GM12878 (cell line): ENCODE measurements around the gene RER1. TPM values are rescaled to one million over a fixed set of nuclear protein-coding genes. Genes with fewer than 3 reads are reported as not detected.

Experiments used
- ATAC-seq: fragments of 200-7000 bp; cut with Tn5 transposase; 3 replicates; pipeline ENCODE4 v1.9.1; 2020; ENCODE audit warnings: mild to moderate bottlenecking, moderate library complexity
- BruUV-seq: library from RNA; stranded (reverse); fragments of 400-500 nt; replicated peaks from 2 replicates; lab custom pipeline; 2021; lab: Mats Ljungman, UMichigan
- CTCF ChIA-PET: fragments of 300-600 bp; sonication (Branson Sonifier 250); formaldehyde crosslinking; extraction: SDS; loops from one replicate; lab custom pipeline; 2021; ENCODE audit warnings: inconsistent platforms; lab: Yijun Ruan, JAX
- POLR2A ChIA-PET: fragments of 350-600 bp; formaldehyde crosslinking; extraction: SDS; loops from one replicate; lab custom pipeline; 2021; ENCODE audit warnings: inconsistent platforms; lab: Charles Lee
- RAD21 ChIA-PET: fragments of 300-600 bp; sonication (Branson Sonifier 250); formaldehyde crosslinking; loops from one replicate; lab custom pipeline; 2023; ENCODE audit warnings: antibody characterized with exemption; ENCODE audit not compliant: unreplicated experiment; lab: Charles Lee
- SMC1A ChIA-PET: fragments of 300-600 bp; sonication (Branson Sonifier 250); formaldehyde crosslinking; loops from one replicate; lab custom pipeline; 2023; ENCODE audit not compliant: unreplicated experiment, uncharacterized antibody; lab: Charles Lee
- DNase-seq: peaks from one replicate; pipeline ENCODE4 v3.0.0-alpha.2; 2011; ENCODE audit warnings: low read depth, low spot score
- FAIRE-seq: peaks from 3 replicates; lab custom pipeline; 2011; peaks lifted over from hg19 to GRCh38; lab: Jason Lieb, UNC
- H2AFZ ChIP-seq: 2 replicates; pipeline ENCODE4 v1.6.0; 2011; ENCODE audit warnings: low read depth, low read length, control low read depth; ENCODE audit not compliant: control insufficient read depth
- H3K27ac ChIP-seq: 2 replicates; pipeline ENCODE4 v1.5.1; 2011; ENCODE audit warnings: control low read depth; ENCODE audit not compliant: control insufficient read depth, insufficient read depth
- H3K27me3 ChIP-seq, 2 experiments: replicated peaks in 1 of 2; 2 replicates each; pipeline versions ENCODE4 v1.6.0 to v1.6.1; 2011; ENCODE audit warnings: low read length in 1 of 2; ENCODE audit not compliant: control insufficient read depth in 2 of 2, insufficient read depth in 2 of 2
- H3K36me3 ChIP-seq, 2 experiments: 2 replicates each; pipeline ENCODE4 v1.5.1; 2011; ENCODE audit warnings: low read length in 1 of 2; ENCODE audit not compliant: control insufficient read depth in 2 of 2, insufficient read depth in 2 of 2
- H3K4me1 ChIP-seq: 2 replicates; pipeline ENCODE4 v1.6.1; 2011; ENCODE audit warnings: mild to moderate bottlenecking, low read length, moderate library complexity, mixed read lengths; ENCODE audit not compliant: control insufficient read depth, insufficient read depth
- H3K4me2 ChIP-seq: 2 replicates; pipeline ENCODE4 v1.6.0; 2011; ENCODE audit warnings: control low read depth; ENCODE audit not compliant: control insufficient read depth, insufficient read depth
- H3K4me3 ChIP-seq: fragments of 200-600 bp; sonication (generic); 2 replicates; pipeline ENCODE4 v1.5.1; 2016
- H3K79me2 ChIP-seq: 2 replicates; pipeline ENCODE4 v1.6.0; 2011; ENCODE audit warnings: low read length; ENCODE audit not compliant: control insufficient read depth, insufficient read depth
- H3K9ac ChIP-seq: 2 replicates; pipeline ENCODE4 v1.8.0; 2011; ENCODE audit warnings: low read length, control low read depth, mixed read lengths; ENCODE audit not compliant: control insufficient read depth, insufficient read depth
- H3K9me3 ChIP-seq: replicated peaks from 3 replicates; pipeline ENCODE4 v1.5.1; 2011; ENCODE audit warnings: mild to moderate bottlenecking, low read length; ENCODE audit not compliant: control insufficient read depth, insufficient read depth
- H4K20me1 ChIP-seq: 2 replicates; pipeline ENCODE4 v1.6.0; 2011; ENCODE audit not compliant: control insufficient read depth, insufficient read depth
- BMI1 ChIP-seq: fragments of 450-650 bp; IDR thresholded peaks from 2 replicates; pipeline ENCODE4 v1.6.1; 2016; ENCODE audit warnings: mild to moderate bottlenecking, moderate library complexity, borderline replicate concordance
- CREM ChIP-seq: IDR thresholded peaks from 2 replicates; pipeline ENCODE4 v1.6.1; 2014; ENCODE audit warnings: antibody characterized with exemption, low read depth
- ESRRA ChIP-seq: IDR thresholded peaks from 2 replicates; pipeline ENCODE4 v1.6.1; 2012; ENCODE audit warnings: mild to moderate bottlenecking, low read length, improper control_type of control experiment
- GATAD2B ChIP-seq: fragments of 450-650 bp; conservative IDR thresholded peaks from 2 replicates; pipeline ENCODE4 v1.6.1; 2017; ENCODE audit warnings: low read depth, mild to moderate bottlenecking, moderate library complexity
- HDAC2 ChIP-seq: fragments of 200-600 bp; sonication (generic); IDR thresholded peaks from 2 replicates; pipeline ENCODE4 v1.6.1; 2017
- IKZF2 ChIP-seq, 2 experiments: fragments of 450-650 bp; IDR thresholded peaks; 2 replicates each; pipeline ENCODE4 v1.6.1; 2017; ENCODE audit warnings: mild to moderate bottlenecking in 2 of 2, moderate library complexity in 2 of 2
- MEF2A ChIP-seq: IDR thresholded peaks from 2 replicates; pipeline ENCODE4 v1.6.1; 2011; ENCODE audit warnings: low read depth, mild to moderate bottlenecking, low read length, moderate library complexity; ENCODE audit not compliant: insufficient read depth
- MXI1 ChIP-seq: fragments of 150-350 bp; IDR thresholded peaks from 2 replicates; pipeline ENCODE4 v1.6.1; 2011; ENCODE audit warnings: low read depth, mild to moderate bottlenecking, inconsistent platforms, low read length, improper control_type of control experiment
- NFYB ChIP-seq: IDR thresholded peaks from 2 replicates; pipeline ENCODE4 v1.6.1; 2011; ENCODE audit warnings: low read depth, mild to moderate bottlenecking, low read length, improper control_type of control experiment, moderate library complexity; ENCODE audit not compliant: insufficient read depth
- RUNX3 ChIP-seq: IDR thresholded peaks from 2 replicates; pipeline ENCODE4 v1.6.1; 2012; ENCODE audit warnings: low read length, inconsistent platforms
- SMC3 ChIP-seq: IDR thresholded peaks from 2 replicates; pipeline ENCODE4 v1.6.1; 2011; ENCODE audit warnings: low read length, improper control_type of control experiment, borderline replicate concordance
- WRNIP1 ChIP-seq: IDR thresholded peaks from 2 replicates; pipeline ENCODE4 v1.6.1; 2011; ENCODE audit warnings: low read depth, low read length, improper control_type of control experiment, borderline replicate concordance
- WGBS: methylation state at CpG from one replicate; pipeline ENCODE4 v1.1.6; 2016; ENCODE audit warnings: low lambda C conversion rate; ENCODE audit not compliant: insufficient replicate concordance, insufficient coverage; ENCODE audit errors: missing lambda C conversion rate; 5-methylcytosine and 5-hydroxymethylcytosine counted together
- in situ Hi-C: fragments of 300-500 bp; cut with MboI; formaldehyde crosslinking; loops from 9 replicates; pipeline ENCODE4 v1.14.3; 2018; ENCODE audit warnings: mixed read lengths
- intact Hi-C: fragments of 100-400 bp; cut with micrococcal nuclease; formaldehyde crosslinking; loops from one replicate; pipeline ENCODE4 v1.14.2; 2022; ENCODE audit not compliant: unreplicated experiment
- polyA plus RNA-seq, 11 experiments: library from polyadenylated mRNA; depleted of rRNA in 4 of 11; unstranded in 6 of 11; stranded (reverse) in 5 of 11; fragments of >200 nt; fragmentation: Nextera tagmentation in 4 of 11; fragmentation: Illumina TruSeq in 1 of 11; extraction: Ambion mirVana in 4 of 11; extraction: Trizol in 1 of 11; gene quantifications; 1 replicate in 1 of 11; 2 replicates in 10 of 11; pipeline versions ENCODE4 v1.2.1 to v1.2.3, GENCODE V29; 2011 to 2016; ENCODE audit warnings: inconsistent platforms in 2 of 11, missing spikeins in 2 of 11, low read depth in 1 of 11
- total RNA-seq, 4 experiments: library from RNA; depleted of rRNA in 3 of 4; stranded (reverse); fragments of >200 nt in 3 of 4; fragmentation: Illumina TruSeq in 1 of 4; extraction: Trizol in 1 of 4; gene quantifications; 2 replicates each; pipeline versions ENCODE4 v1.2.1 to v1.2.3, GENCODE V29; 2013 to 2021
- TF ChIP-seq, protein P1 (sequence below): IDR thresholded peaks from 2 replicates; pipeline ENCODE4 v1.6.1; 2011; ENCODE audit warnings: mild to moderate bottlenecking, low read depth, low read length, moderate library complexity; ENCODE audit not compliant: insufficient replicate concordance

RER1 gene
- total and polyA plus RNA-seq, 10 of the 15 experiments (the other 5 are each of a cell fraction or from before 2014, with no cell fraction given): 29.2 to 274 (median 136) TPM

DNA sequence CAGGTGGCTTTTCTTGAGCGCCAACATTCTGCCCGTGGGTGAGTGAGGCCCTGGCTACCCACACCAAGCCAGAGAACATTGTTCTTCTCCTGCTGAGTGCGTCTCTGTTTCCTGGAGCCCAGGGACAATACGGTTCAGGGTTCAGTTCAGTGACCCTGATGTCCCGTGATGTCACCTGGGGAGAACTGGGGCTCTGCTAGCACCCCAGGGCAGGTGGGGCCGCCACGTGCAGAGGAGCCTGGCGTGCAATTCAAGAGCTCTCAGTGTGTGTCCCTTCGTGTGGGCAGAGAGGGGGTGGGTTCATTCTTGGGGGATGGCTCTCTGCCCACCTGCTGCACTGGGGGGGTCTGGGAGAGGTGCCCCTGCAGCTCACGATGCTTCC, 38.9 kb downstream of the RER1 start:
- intact Hi-C loops: no loop called here
- DNase-seq (no peak), ATAC-seq (no peak), FAIRE-seq (no peak)
- no peak overlapping the region for H3K4me3 ChIP-seq
- no peaks in the 10 kb centered on the region for H3K36me3 ChIP-seq
- no peaks in the 10 kb centered on the region for H3K79me2 ChIP-seq
- WGBS: 46% methylated on average over 10 of the region's 10 CpGs
- TF ChIP-seq MXI1 (no peak), WRNIP1 (no peak), SMC3 (no peak), BMI1 (no peak), HDAC2 (no peak), GATAD2B (no peak), NFYB (no peak), IKZF2 (IDR thresholded peaks at IDR 0.05) (no peak), MEF2A (no peak), ESRRA (no peak), CREM (no peak), RUNX3 (no peak)
- TF ChIP-seq, protein P1, sequence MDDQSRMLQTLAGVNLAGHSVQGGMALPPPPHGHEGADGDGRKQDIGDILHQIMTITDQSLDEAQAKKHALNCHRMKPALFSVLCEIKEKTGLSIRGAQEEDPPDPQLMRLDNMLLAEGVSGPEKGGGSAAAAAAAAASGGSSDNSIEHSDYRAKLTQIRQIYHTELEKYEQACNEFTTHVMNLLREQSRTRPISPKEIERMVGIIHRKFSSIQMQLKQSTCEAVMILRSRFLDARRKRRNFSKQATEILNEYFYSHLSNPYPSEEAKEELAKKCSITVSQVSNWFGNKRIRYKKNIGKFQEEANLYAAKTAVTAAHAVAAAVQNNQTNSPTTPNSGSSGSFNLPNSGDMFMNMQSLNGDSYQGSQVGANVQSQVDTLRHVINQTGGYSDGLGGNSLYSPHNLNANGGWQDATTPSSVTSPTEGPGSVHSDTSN: no peak
- no peaks in the 10 kb centered on the region; a peak in 2 of 4 replicates for H3K27me3 ChIP-seq
- SMC1A ChIA-PET: interaction anchor here (1.1 kb wide), 1 partner anchor 154 kb away, joined by 3 read pairs; no protein-coding TSS in a partner anchor
- peaks cover 4% of the 10 kb centered on the region; the same call in 1 of the 3 replicates for H3K9me3 ChIP-seq
- H3K4me1 ChIP-seq: no peaks in the 10 kb centered on the region
- no peak overlapping the region for H3K27ac ChIP-seq
- H3K9ac ChIP-seq: no peak overlapping the region
- POLR2A ChIA-PET: no interaction called here
- CTCF ChIA-PET: interaction anchor here (1.1 to 1.7 kb wide), 3 partner anchors 15 to 96 kb away, joined by 4 to 6 read pairs (median 5); partner anchors contain the start of gene PANK4
- H2AFZ ChIP-seq: no peak overlapping the region
- no TSS peak for BruUV-seq
- H4K20me1 ChIP-seq: no peaks in the 10 kb centered on the region
- RAD21 ChIA-PET: interaction anchor here (1.2 kb wide), 1 partner anchor 118 kb away, joined by 3 read pairs; no protein-coding TSS in a partner anchor
- H3K4me2 ChIP-seq: no peak overlapping the region
- in situ Hi-C loops: no loop called here
